GM12878 (cell line): ENCODE measurements around the gene DMXL1. TPM values are rescaled to one million over a fixed set of nuclear protein-coding genes. Genes with fewer than 3 reads are reported as not detected.

Experiments used
- ATAC-seq: fragments of 200-7000 bp; cut with Tn5 transposase; 3 replicates; pipeline ENCODE4 v1.9.1; 2020; ENCODE audit warnings: mild to moderate bottlenecking, moderate library complexity
- BruUV-seq: library from RNA; stranded (reverse); fragments of 400-500 nt; replicated peaks from 2 replicates; lab custom pipeline; 2021; lab: Mats Ljungman, UMichigan
- CTCF ChIA-PET: fragments of 300-600 bp; sonication (Branson Sonifier 250); formaldehyde crosslinking; extraction: SDS; loops from one replicate; lab custom pipeline; 2021; ENCODE audit warnings: inconsistent platforms; lab: Yijun Ruan, JAX
- POLR2A ChIA-PET: fragments of 350-600 bp; formaldehyde crosslinking; extraction: SDS; loops from one replicate; lab custom pipeline; 2021; ENCODE audit warnings: inconsistent platforms; lab: Charles Lee
- RAD21 ChIA-PET: fragments of 300-600 bp; sonication (Branson Sonifier 250); formaldehyde crosslinking; loops from one replicate; lab custom pipeline; 2023; ENCODE audit warnings: antibody characterized with exemption; ENCODE audit not compliant: unreplicated experiment; lab: Charles Lee
- SMC1A ChIA-PET: fragments of 300-600 bp; sonication (Branson Sonifier 250); formaldehyde crosslinking; loops from one replicate; lab custom pipeline; 2023; ENCODE audit not compliant: unreplicated experiment, uncharacterized antibody; lab: Charles Lee
- DNase-seq: peaks from one replicate; pipeline ENCODE4 v3.0.0-alpha.2; 2011; ENCODE audit warnings: low read depth, low spot score
- FAIRE-seq: peaks from 3 replicates; lab custom pipeline; 2011; peaks lifted over from hg19 to GRCh38; lab: Jason Lieb, UNC
- H2AFZ ChIP-seq: 2 replicates; pipeline ENCODE4 v1.6.0; 2011; ENCODE audit warnings: low read depth, low read length, control low read depth; ENCODE audit not compliant: control insufficient read depth
- H3K27ac ChIP-seq: 2 replicates; pipeline ENCODE4 v1.5.1; 2011; ENCODE audit warnings: control low read depth; ENCODE audit not compliant: control insufficient read depth, insufficient read depth
- H3K27me3 ChIP-seq, 2 experiments: replicated peaks in 1 of 2; 2 replicates each; pipeline versions ENCODE4 v1.6.0 to v1.6.1; 2011; ENCODE audit warnings: low read length in 1 of 2; ENCODE audit not compliant: control insufficient read depth in 2 of 2, insufficient read depth in 2 of 2
- H3K36me3 ChIP-seq, 2 experiments: 2 replicates each; pipeline ENCODE4 v1.5.1; 2011; ENCODE audit warnings: low read length in 1 of 2; ENCODE audit not compliant: control insufficient read depth in 2 of 2, insufficient read depth in 2 of 2
- H3K4me1 ChIP-seq: 2 replicates; pipeline ENCODE4 v1.6.1; 2011; ENCODE audit warnings: mild to moderate bottlenecking, low read length, moderate library complexity, mixed read lengths; ENCODE audit not compliant: control insufficient read depth, insufficient read depth
- H3K4me2 ChIP-seq: 2 replicates; pipeline ENCODE4 v1.6.0; 2011; ENCODE audit warnings: control low read depth; ENCODE audit not compliant: control insufficient read depth, insufficient read depth
- H3K4me3 ChIP-seq: fragments of 200-600 bp; sonication (generic); 2 replicates; pipeline ENCODE4 v1.5.1; 2016
- H3K79me2 ChIP-seq: 2 replicates; pipeline ENCODE4 v1.6.0; 2011; ENCODE audit warnings: low read length; ENCODE audit not compliant: control insufficient read depth, insufficient read depth
- H3K9ac ChIP-seq: 2 replicates; pipeline ENCODE4 v1.8.0; 2011; ENCODE audit warnings: low read length, control low read depth, mixed read lengths; ENCODE audit not compliant: control insufficient read depth, insufficient read depth
- H3K9me3 ChIP-seq: replicated peaks from 3 replicates; pipeline ENCODE4 v1.5.1; 2011; ENCODE audit warnings: mild to moderate bottlenecking, low read length; ENCODE audit not compliant: control insufficient read depth, insufficient read depth
- H4K20me1 ChIP-seq: 2 replicates; pipeline ENCODE4 v1.6.0; 2011; ENCODE audit not compliant: control insufficient read depth, insufficient read depth
- BACH1 ChIP-seq: fragments of 450-650 bp; IDR thresholded peaks from 2 replicates; pipeline ENCODE4 v1.6.1; 2017; ENCODE audit warnings: mild to moderate bottlenecking, borderline replicate concordance
- BMI1 ChIP-seq: fragments of 450-650 bp; IDR thresholded peaks from 2 replicates; pipeline ENCODE4 v1.6.1; 2016; ENCODE audit warnings: mild to moderate bottlenecking, moderate library complexity, borderline replicate concordance
- CHD2 ChIP-seq: IDR thresholded peaks from 2 replicates; pipeline ENCODE4 v1.6.1; 2011; ENCODE audit warnings: low read depth, low read length, improper control_type of control experiment, borderline replicate concordance
- FOS ChIP-seq: IDR thresholded peaks from 3 replicates; pipeline ENCODE4 v1.6.1; 2011; ENCODE audit warnings: borderline replicate concordance; ENCODE audit not compliant: insufficient read length; ENCODE audit errors: extremely low read depth
- HDGF ChIP-seq: fragments of 450-650 bp; IDR thresholded peaks from 2 replicates; pipeline ENCODE4 v1.6.1; 2016; ENCODE audit warnings: antibody characterized with exemption
- IKZF1 ChIP-seq: fragments of 450-650 bp; conservative IDR thresholded peaks from 2 replicates; pipeline ENCODE4 v1.6.1; 2017; ENCODE audit warnings: antibody characterized with exemption, mild to moderate bottlenecking
- MEF2B ChIP-seq: fragments of 450-650 bp; IDR thresholded peaks from 2 replicates; pipeline ENCODE4 v1.6.1; 2018; ENCODE audit warnings: mild to moderate bottlenecking, moderate library complexity; ENCODE audit not compliant: partially characterized antibody, poor library complexity, severe bottlenecking
- NFIC ChIP-seq: IDR thresholded peaks from 2 replicates; pipeline ENCODE4 v1.6.1; 2012; ENCODE audit warnings: low read depth, mild to moderate bottlenecking, inconsistent platforms, low read length, moderate library complexity
- RAD51 ChIP-seq: fragments of 450-650 bp; IDR thresholded peaks from 2 replicates; pipeline ENCODE4 v1.6.1; 2016; ENCODE audit warnings: moderate library complexity, mild to moderate bottlenecking, inconsistent platforms
- RELB ChIP-seq: fragments of 450-650 bp; IDR thresholded peaks from 2 replicates; pipeline ENCODE4 v1.6.1; 2017; ENCODE audit warnings: low read depth, mild to moderate bottlenecking, moderate library complexity
- USF2 ChIP-seq: IDR thresholded peaks from 2 replicates; pipeline ENCODE4 v1.6.1; 2011; ENCODE audit warnings: low read depth, low read length, improper control_type of control experiment, borderline replicate concordance
- ZNF207 ChIP-seq: fragments of 450-650 bp; IDR thresholded peaks from 2 replicates; pipeline ENCODE4 v1.6.1; 2014; ENCODE audit warnings: antibody characterized with exemption, mild to moderate bottlenecking, borderline replicate concordance
- ZNF384 ChIP-seq: IDR thresholded peaks from 2 replicates; pipeline ENCODE4 v1.6.1; 2012; ENCODE audit warnings: low read depth, mild to moderate bottlenecking, low read length, improper control_type of control experiment, borderline replicate concordance
- WGBS: methylation state at CpG from one replicate; pipeline ENCODE4 v1.1.6; 2016; ENCODE audit warnings: low lambda C conversion rate; ENCODE audit not compliant: insufficient replicate concordance, insufficient coverage; ENCODE audit errors: missing lambda C conversion rate; 5-methylcytosine and 5-hydroxymethylcytosine counted together
- in situ Hi-C: fragments of 300-500 bp; cut with MboI; formaldehyde crosslinking; loops from 9 replicates; pipeline ENCODE4 v1.14.3; 2018; ENCODE audit warnings: mixed read lengths
- intact Hi-C: fragments of 100-400 bp; cut with micrococcal nuclease; formaldehyde crosslinking; loops from one replicate; pipeline ENCODE4 v1.14.2; 2022; ENCODE audit not compliant: unreplicated experiment
- polyA plus RNA-seq, 11 experiments: library from polyadenylated mRNA; depleted of rRNA in 4 of 11; unstranded in 6 of 11; stranded (reverse) in 5 of 11; fragments of >200 nt; fragmentation: Nextera tagmentation in 4 of 11; fragmentation: Illumina TruSeq in 1 of 11; extraction: Ambion mirVana in 4 of 11; extraction: Trizol in 1 of 11; gene quantifications; 1 replicate in 1 of 11; 2 replicates in 10 of 11; pipeline versions ENCODE4 v1.2.1 to v1.2.3, GENCODE V29; 2011 to 2016; ENCODE audit warnings: inconsistent platforms in 2 of 11, missing spikeins in 2 of 11, low read depth in 1 of 11
- total RNA-seq, 4 experiments: library from RNA; depleted of rRNA in 3 of 4; stranded (reverse); fragments of >200 nt in 3 of 4; fragmentation: Illumina TruSeq in 1 of 4; extraction: Trizol in 1 of 4; gene quantifications; 2 replicates each; pipeline versions ENCODE4 v1.2.1 to v1.2.3, GENCODE V29; 2013 to 2021
- TF ChIP-seq, protein P1 (sequence below): IDR thresholded peaks from 2 replicates; pipeline ENCODE4 v1.6.1; 2012; ENCODE audit warnings: low read depth, low read length, improper control_type of control experiment

Gene DMXL1
- total and polyA plus RNA-seq, 10 of the 15 experiments (the other 5 are each of a cell fraction or from before 2014, with no cell fraction given): 9.1 to 67.7 (median 34.1) TPM

- no peaks in the 10 kb centered on the region for H3K79me2 ChIP-seq
- 94% methylated on average over 7 of the region's 7 CpGs for WGBS
- ATAC-seq: no peak
- no peaks in the 10 kb centered on the region for H3K4me1 ChIP-seq
- FAIRE-seq: no peak
- no peaks in the 10 kb centered on the region for H3K27me3 ChIP-seq
- no peak overlapping the region for H3K4me2 ChIP-seq
- H3K4me3 ChIP-seq: no peak overlapping the region
- no peaks in the 10 kb centered on the region for H4K20me1 ChIP-seq
- RAD21 ChIA-PET: no interaction called here
- H3K27ac ChIP-seq: no peak overlapping the region
- no peaks in the 10 kb centered on the region for H3K36me3 ChIP-seq
- CTCF ChIA-PET: interaction anchor here (0.6 kb wide), 1 partner anchor 20 kb away, joined by 3 read pairs; no protein-coding TSS in a partner anchor
- no peak overlapping the region for H3K9ac ChIP-seq
- BruUV-seq: no TSS peak
- in situ Hi-C loops: no loop called here
- POLR2A ChIA-PET: no interaction called here
- H2AFZ ChIP-seq: no peak overlapping the region
- SMC1A ChIA-PET: interaction anchor here (2.1 kb wide), 1 partner anchor 20 kb away, joined by 10 read pairs; no protein-coding TSS in a partner anchor
- no peak for TF ChIP-seq IKZF1
- TF ChIP-seq, protein P1, sequence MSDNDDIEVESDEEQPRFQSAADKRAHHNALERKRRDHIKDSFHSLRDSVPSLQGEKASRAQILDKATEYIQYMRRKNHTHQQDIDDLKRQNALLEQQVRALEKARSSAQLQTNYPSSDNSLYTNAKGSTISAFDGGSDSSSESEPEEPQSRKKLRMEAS: no peak
- no peak for TF ChIP-seq FOS
- TF ChIP-seq NFIC: no peak
- TF ChIP-seq RELB: no peak
- no peak for TF ChIP-seq RAD51
- TF ChIP-seq CHD2: no peak
- TF ChIP-seq HDGF: no peak
- no peak for TF ChIP-seq BACH1
- no peak for TF ChIP-seq BMI1
- no peak for TF ChIP-seq ZNF207
- TF ChIP-seq USF2: no peak
- TF ChIP-seq MEF2B: no peak
- no peak for TF ChIP-seq ZNF384
- no peaks in the 10 kb centered on the region for H3K9me3 ChIP-seq
- intact Hi-C loops: no loop called here
- no peak for DNase-seq
Measured at GRCh38 chr5:119049824-119050449, 20.9 kb upstream of the DMXL1 start.
